Smooth muscle cell (in vitro differentiated cells): ENCODE results near the gene FOCAD. TPM values are rescaled to one million over a fixed set of nuclear protein-coding genes. Genes with fewer than 3 reads are reported as not detected.

ENCODE experiments used
- DNase-seq: peaks from one replicate; lab custom pipeline; 2025; ENCODE audit not compliant: unreplicated experiment; lab: John Stamatoyannopoulos, UW
- H2AFZ ChIP-seq: fragments of 200-600 bp; sonication (generic); 2 replicates; pipeline ENCODE4 v1.6.0; 2016; ENCODE audit warnings: antibody characterized with exemption, low read depth, mild to moderate bottlenecking
- H3F3A ChIP-seq: fragments of 200-600 bp; sonication (generic); 2 replicates; pipeline ENCODE4 v1.6.0; 2017; ENCODE audit warnings: antibody characterized with exemption, low read depth
- H3K27ac ChIP-seq: fragments of 200-600 bp; sonication (generic); 2 replicates; pipeline ENCODE4 v1.5.1; 2016; ENCODE audit warnings: low read depth, mild to moderate bottlenecking
- H3K27me3 ChIP-seq: fragments of 200-600 bp; sonication (generic); 2 replicates; pipeline ENCODE4 v1.6.1; 2016; ENCODE audit warnings: low read depth, mild to moderate bottlenecking
- H3K36me3 ChIP-seq: fragments of 200-600 bp; sonication (generic); 2 replicates; pipeline ENCODE4 v1.5.1; 2016; ENCODE audit warnings: low read depth
- H3K4me1 ChIP-seq: fragments of 200-600 bp; sonication (generic); 2 replicates; pipeline ENCODE4 v1.5.1; 2016; ENCODE audit warnings: low read depth
- H3K4me2 ChIP-seq: fragments of 200-600 bp; sonication (generic); 2 replicates; pipeline ENCODE4 v1.6.0; 2016; ENCODE audit warnings: mild to moderate bottlenecking
- H3K4me3 ChIP-seq: fragments of 200-600 bp; sonication (generic); 2 replicates; pipeline ENCODE4 v1.5.1; 2016; ENCODE audit warnings: mild to moderate bottlenecking
- H3K79me2 ChIP-seq: fragments of 200-600 bp; sonication (generic); 2 replicates; pipeline ENCODE4 v1.6.0; 2016; ENCODE audit warnings: low read depth, mild to moderate bottlenecking
- H3K9ac ChIP-seq: fragments of 200-600 bp; sonication (generic); 2 replicates; pipeline ENCODE4 v1.6.0; 2016; ENCODE audit warnings: low read depth
- H3K9me3 ChIP-seq: fragments of 200-600 bp; sonication (generic); replicated peaks from 2 replicates; pipeline ENCODE4 v1.5.1; 2016; ENCODE audit warnings: low read depth
- H4K20me1 ChIP-seq: fragments of 200-600 bp; sonication (generic); 2 replicates; pipeline ENCODE4 v1.6.0; 2016; ENCODE audit warnings: low read depth
- CTCF ChIP-seq: fragments of 200-600 bp; sonication (generic); IDR thresholded peaks from 2 replicates; pipeline ENCODE4 v1.5.1; 2017; ENCODE audit warnings: borderline replicate concordance, mild to moderate bottlenecking, antibody characterized with exemption; ENCODE audit not compliant: insufficient read depth, poor library complexity, severe bottlenecking
- WGBS: methylation state at CpG from one replicate; pipeline ENCODE4 v1.1.7; 2016; ENCODE audit warnings: low lambda C conversion rate; 5-methylcytosine and 5-hydroxymethylcytosine counted together
- polyA plus RNA-seq: library from polyadenylated mRNA; unstranded; fragments of >200 nt; fragmentation: Nextera tagmentation; extraction: Ambion mirVana; gene quantifications from 2 replicates; pipeline ENCODE4 v1.2.1, GENCODE V29; 2016
- total RNA-seq: library from RNA; depleted of rRNA; stranded (reverse); fragments of >200 nt; gene quantifications from 2 replicates; pipeline ENCODE4 v1.2.3, GENCODE V29; 2014

The FOCAD gene
- total and polyA plus RNA-seq, 2 experiments from 2014 or later, result 31.0 to 106 TPM

- H3K9me3 ChIP-seq, result no peaks in the 10 kb centered on the region
- no peaks in the 10 kb centered on the region for H3K79me2 ChIP-seq
- peaks cover 23% of the 10 kb centered on the region for H3K4me1 ChIP-seq
- H3K27ac ChIP-seq, result peak overlapping the region; percentile 67
- TF ChIP-seq CTCF, result no peak
- no peaks in the 10 kb centered on the region for H3K27me3 ChIP-seq
- 80% methylated on average over 5 of the region's 5 CpGs for WGBS
- no peaks in the 10 kb centered on the region for H4K20me1 ChIP-seq
- peaks cover 5% of the 10 kb centered on the region for H3F3A ChIP-seq
- H3K4me3 ChIP-seq, result no peak overlapping the region
- no peak for DNase-seq
- H3K9ac ChIP-seq, result no peak overlapping the region
- H2AFZ ChIP-seq, result no peak overlapping the region
- peaks cover 4% of the 10 kb centered on the region for H3K36me3 ChIP-seq
- H3K4me2 ChIP-seq, result peak overlapping the region; percentile 70
Measured at GRCh38 chr9:20873240-20873865, 189.3 kb downstream of the FOCAD start.

- H3K27ac ChIP-seq, result no peak overlapping the region
- H3K4me3 ChIP-seq, result no peak overlapping the region
- TF ChIP-seq CTCF, result no peak
- H3K4me1 ChIP-seq, result no peaks in the 10 kb centered on the region
- no peaks in the 10 kb centered on the region for H3K9me3 ChIP-seq
- no peak overlapping the region for H2AFZ ChIP-seq
- DNase-seq, result no peak
- no peaks in the 10 kb centered on the region for H4K20me1 ChIP-seq
- H3K36me3 ChIP-seq, result peaks cover 4% of the 10 kb centered on the region
- no peaks in the 10 kb centered on the region for H3F3A ChIP-seq
- 35% methylated on average over 2 of the region's 2 CpGs for WGBS
- H3K79me2 ChIP-seq, result no peaks in the 10 kb centered on the region
- no peak overlapping the region for H3K9ac ChIP-seq
- H3K4me2 ChIP-seq, result no peak overlapping the region
- H3K27me3 ChIP-seq, result no peaks in the 10 kb centered on the region
Measured at GRCh38 chr9:20880271-20880670, 196.2 kb downstream of the FOCAD start.

GRCh38 chr9:20880675-20881074 lies 196.6 kb downstream of the FOCAD start:
- H3K4me1 ChIP-seq, result no peaks in the 10 kb centered on the region
- no peak overlapping the region for H3K4me2 ChIP-seq
- no peaks in the 10 kb centered on the region for H3K9me3 ChIP-seq
- no peaks in the 10 kb centered on the region for H4K20me1 ChIP-seq
- no peak for TF ChIP-seq CTCF
- no peak overlapping the region for H2AFZ ChIP-seq
- H3F3A ChIP-seq, result no peaks in the 10 kb centered on the region
- H3K27me3 ChIP-seq, result no peaks in the 10 kb centered on the region
- peaks cover 4% of the 10 kb centered on the region for H3K36me3 ChIP-seq
- H3K27ac ChIP-seq, result no peak overlapping the region
- 68% methylated on average over 2 of the region's 2 CpGs for WGBS
- H3K4me3 ChIP-seq, result no peak overlapping the region
- no peaks in the 10 kb centered on the region for H3K79me2 ChIP-seq
- H3K9ac ChIP-seq, result no peak overlapping the region
- no peak for DNase-seq

- Histone ChIP-seq H4K20me1 (no peaks in the 10 kb centered on the region), H3F3A (no peaks in the 10 kb centered on the region), H3K4me2 (no peak overlapping the region), H3K4me1 (no peaks in the 10 kb centered on the region), H2AFZ (no peak overlapping the region), H3K79me2 (no peaks in the 10 kb centered on the region), H3K9ac (no peak overlapping the region), H3K27ac (no peak overlapping the region), H3K36me3 (peaks cover 7% of the 10 kb centered on the region), H3K27me3 (no peaks in the 10 kb centered on the region), H3K9me3 (no peaks in the 10 kb centered on the region), H3K4me3 (no peak overlapping the region)
- peak; percentile 57 for TF ChIP-seq CTCF
- WGBS, result 67% methylated on average over 5 of the region's 5 CpGs
- no peak for DNase-seq
Measured at GRCh38 chr9:20884985-20885593, 201.0 kb downstream of the FOCAD start.
